ENCODE results near the gene U2SURP. TPM values are rescaled to one million over a fixed set of nuclear protein-coding genes. Genes with fewer than 3 reads are reported as not detected.
"Not testable (repeated sequence)": the region's sequence is repeated elsewhere in the genome, so short reads cannot be mapped to it uniquely, and the experiment has no call there.

U2SURP gene
- total RNA-seq, 1 experiment from 2014 or later: 61.5 TPM

- DNase-seq (ENCODE audit: low read depth): no peak
Measured at GRCh38 chr3:143011705-143012104, 10.3 kb downstream of the U2SURP start.

- DNase-seq (ENCODE audit: low read depth): no peak
Measured at GRCh38 chr3:143014921-143015320, 13.6 kb downstream of the U2SURP start.

- DNase-seq (ENCODE audit: low read depth): no peak
Measured at GRCh38 chr3:143016321-143016972, 15.1 kb downstream of the U2SURP start.

GRCh38 chr3:143024351-143024960, 23.1 kb downstream of the U2SURP start:
- DNase-seq (ENCODE audit: low read depth): no peak

- DNase-seq (ENCODE audit: low read depth): no peak
Measured at GRCh38 chr3:143031327-143031726, 30.0 kb downstream of the U2SURP start.

- DNase-seq (ENCODE audit: low read depth): not testable (repeated sequence)
Measured at GRCh38 chr3:143031796-143032387, 30.5 kb downstream of the U2SURP start.

- peak; percentile 51 for DNase-seq (ENCODE audit: low read depth)
Measured at GRCh38 chr3:143035466-143036211, 34.3 kb downstream of the U2SURP start.

- no peak for DNase-seq (ENCODE audit: low read depth)
Measured at GRCh38 chr3:143036557-143036956, 35.2 kb downstream of the U2SURP start.

GRCh38 chr3:143037867-143038266, 36.5 kb downstream of the U2SURP start:
- DNase-seq (ENCODE audit: low read depth): peak; percentile 8

GRCh38 chr3:143040261-143040879, 39.0 kb downstream of the U2SURP start:
- DNase-seq (ENCODE audit: low read depth): peak; percentile 34

- DNase-seq (ENCODE audit: low read depth): no peak
Measured at GRCh38 chr3:143041903-143042302, 40.5 kb downstream of the U2SURP start.

- DNase-seq (ENCODE audit: low read depth): peak; percentile 54
Measured at GRCh38 chr3:143045639-143046038, 44.3 kb downstream of the U2SURP start.

GRCh38 chr3:143046075-143046474, 44.7 kb downstream of the U2SURP start:
- not testable (repeated sequence) for DNase-seq (ENCODE audit: low read depth)

GRCh38 chr3:143054011-143054410, 52.6 kb downstream of the U2SURP start:
- DNase-seq (ENCODE audit: low read depth): no peak

- peak; percentile 12 for DNase-seq (ENCODE audit: low read depth)
Measured at GRCh38 chr3:143056372-143056771, 55.0 kb downstream of the U2SURP start.

- no peak for DNase-seq (ENCODE audit: low read depth)
Measured at GRCh38 chr3:143060906-143061305, 59.5 kb downstream of the U2SURP start.

- no peak for DNase-seq (ENCODE audit: low read depth)
Measured at GRCh38 chr3:143063018-143063417, 61.6 kb downstream of the U2SURP start.

GRCh38 chr3:143064777-143065176, 63.4 kb downstream of the U2SURP start:
- no peak for DNase-seq (ENCODE audit: low read depth)

- DNase-seq (ENCODE audit: low read depth): no peak
Measured at GRCh38 chr3:143065364-143065763, 64.0 kb downstream of the U2SURP start.

GRCh38 chr3:143066033-143066432, 64.7 kb downstream of the U2SURP start:
- DNase-seq (ENCODE audit: low read depth): no peak

- DNase-seq (ENCODE audit: low read depth): peak; percentile 74
Measured at GRCh38 chr3:143067201-143067600, 65.8 kb downstream of the U2SURP start.

GRCh38 chr3:143068059-143068458, 66.7 kb downstream of the U2SURP start:
- DNase-seq (ENCODE audit: low read depth): no peak
